ENCODE measurements around the gene ZNF618.

GRCh38 chr9:114071197-114071795 is 195.2 kb downstream of the ZNF618 start:
- no peak for TF ChIP-seq CTCF (conservative IDR thresholded peaks at IDR 0.05; ENCODE audit: low read length)
- no peak for TF ChIP-seq EZH2phosphoT487 (IDR thresholded peaks at IDR 0.05; ENCODE audit: borderline replicate concordance)
